ENCODE data around the gene HDGFL2.

The HDGFL2 gene

GRCh38 chr19:4464815-4465581, 7.1 kb upstream of the HDGFL2 start:
- DNase-seq (ENCODE audit: low read depth in 2 of 2): no peak

DNA sequence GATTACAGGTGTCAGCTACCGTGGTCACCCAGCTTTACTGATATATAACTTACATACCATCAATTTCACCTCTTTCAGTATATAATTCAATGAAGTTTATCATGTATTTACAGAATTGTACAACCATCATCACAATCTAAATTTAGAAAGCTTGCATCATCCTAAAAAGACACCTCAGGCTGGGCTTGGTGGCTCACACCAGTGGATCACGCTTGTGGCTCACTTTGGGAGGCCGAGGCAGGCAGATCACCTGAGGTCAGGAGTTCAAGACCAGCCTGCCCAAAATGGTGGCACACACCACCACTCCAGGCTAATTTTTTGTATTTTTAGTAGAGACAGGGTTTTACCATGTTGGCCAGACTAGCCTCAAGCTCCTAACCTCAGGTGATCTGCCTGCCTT, 4.3 kb upstream of the HDGFL2 start:
- DNase-seq (ENCODE audit: low read depth in 2 of 2): no peak

GRCh38 chr19:4471403-4472173, 509 bp upstream of the HDGFL2 start:
- peak; percentile 87 to 95 for DNase-seq (ENCODE audit: low read depth in 2 of 2)

GRCh38 chr19:4473011-4473762, 1.1 kb downstream of the HDGFL2 start:
- no peak for DNase-seq (ENCODE audit: low read depth in 2 of 2)

DNA sequence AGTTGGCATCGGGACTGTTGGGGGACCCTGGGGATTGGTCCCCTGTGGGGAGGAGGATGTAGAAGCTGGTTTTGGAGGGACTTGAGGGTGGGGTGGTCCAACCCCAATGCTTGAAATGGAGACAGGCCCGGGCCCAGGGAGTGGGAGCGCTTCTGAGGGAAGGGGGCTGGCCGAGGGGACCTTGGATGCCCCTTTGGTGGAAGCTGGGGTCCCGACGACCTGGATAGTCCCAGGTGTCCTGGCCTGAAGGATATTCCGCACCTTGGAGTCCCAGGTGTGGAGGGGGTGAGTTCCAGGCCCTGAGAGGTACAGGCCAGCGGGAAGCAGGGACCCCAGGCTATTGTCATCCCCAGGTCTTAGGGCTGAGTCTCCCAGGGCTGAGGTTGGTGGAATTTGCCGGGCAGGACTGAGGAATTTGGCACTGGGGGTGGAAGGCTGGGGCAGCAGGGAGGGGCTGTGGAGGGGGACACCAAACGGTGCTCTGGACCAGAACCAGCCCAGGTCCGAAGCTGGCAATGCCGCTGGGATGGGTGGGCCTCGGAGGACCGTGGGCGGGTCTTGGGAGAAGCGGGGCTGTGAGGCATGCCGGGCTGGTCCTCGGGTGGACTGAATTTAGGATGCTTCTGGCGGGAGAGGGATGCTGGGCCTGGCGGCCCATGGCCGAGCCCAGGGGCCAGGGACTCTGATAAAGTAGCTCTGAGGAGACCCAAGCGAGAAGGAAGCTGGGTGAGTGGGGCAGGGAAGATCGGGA, 1.8 kb downstream of the HDGFL2 start:
- no peak for DNase-seq (ENCODE audit: low read depth in 2 of 2)

- no peak for DNase-seq (ENCODE audit: low read depth in 2 of 2)
Observed at GRCh38 chr19:4474514-4475022, 2.5 kb downstream of the HDGFL2 start.

GRCh38 chr19:4477034-4477801, 5.1 kb downstream of the HDGFL2 start:
- no peak for DNase-seq (ENCODE audit: low read depth in 2 of 2)

DNA sequence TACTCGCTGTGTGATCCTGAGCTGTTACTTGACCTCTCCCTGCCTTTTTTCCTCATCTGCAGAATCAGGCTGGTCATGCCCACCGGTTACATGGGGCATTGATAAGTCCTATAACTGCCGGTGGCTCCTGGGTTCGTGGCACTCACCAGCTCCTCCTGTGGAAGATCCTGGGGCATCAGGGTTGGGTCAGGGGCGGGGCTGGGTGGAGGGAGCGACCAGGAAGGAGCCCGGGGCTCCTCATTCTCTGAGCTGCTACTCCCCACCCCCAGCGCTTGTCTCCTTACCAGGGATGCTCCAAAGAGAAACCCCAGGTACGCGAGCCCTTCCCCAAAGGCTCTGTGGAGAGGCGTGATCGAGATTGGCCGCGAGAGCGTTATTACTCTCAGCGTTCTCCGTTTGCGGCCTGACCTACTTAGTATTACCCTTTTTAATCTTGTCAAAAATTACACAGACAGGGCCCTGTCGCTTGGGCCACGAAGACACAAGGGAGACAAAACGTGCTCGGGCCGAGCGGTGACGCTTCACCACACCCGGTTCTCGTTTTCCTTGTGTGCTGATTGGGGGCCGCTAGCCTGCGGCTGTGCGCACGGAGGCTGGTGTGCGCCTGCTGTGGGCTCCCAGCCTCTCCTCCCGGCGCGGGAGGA, 10.7 kb downstream of the HDGFL2 start:
- DNase-seq (ENCODE audit: low read depth in 2 of 2): no peak

- DNase-seq (ENCODE audit: low read depth in 2 of 2): no peak
Observed at GRCh38 chr19:4483385-4483784, 11.3 kb downstream of the HDGFL2 start.

DNA sequence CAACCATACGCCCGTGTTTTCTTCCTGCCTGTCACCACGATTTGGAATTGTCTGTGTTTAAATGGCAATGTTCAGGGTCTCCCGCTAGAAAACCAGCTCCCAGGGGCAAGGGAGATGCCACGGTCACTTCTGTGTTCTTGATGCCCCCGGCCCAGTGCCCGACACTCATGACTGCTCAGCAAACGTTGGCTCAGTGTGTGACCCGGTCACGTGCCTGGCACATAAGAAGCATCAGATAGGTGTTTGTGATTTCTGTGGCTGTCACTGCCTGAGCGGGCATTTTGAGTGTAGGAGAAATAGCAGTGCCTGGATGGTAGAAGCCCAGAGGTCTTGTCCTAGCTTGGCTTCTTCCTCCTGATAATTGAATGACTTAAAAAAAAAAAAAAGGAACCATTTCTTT, 15.5 kb downstream of the HDGFL2 start:
- DNase-seq (ENCODE audit: low read depth in 2 of 2): no peak

GRCh38 chr19:4488496-4488895, 16.4 kb downstream of the HDGFL2 start:
- DNase-seq (ENCODE audit: low read depth in 2 of 2): no peak

- DNase-seq (ENCODE audit: low read depth in 2 of 2): no peak
Observed at GRCh38 chr19:4491446-4491845, 19.3 kb downstream of the HDGFL2 start.

- no peak for DNase-seq (ENCODE audit: low read depth in 2 of 2)
Observed at GRCh38 chr19:4492337-4493103, 20.4 kb downstream of the HDGFL2 start.

DNA sequence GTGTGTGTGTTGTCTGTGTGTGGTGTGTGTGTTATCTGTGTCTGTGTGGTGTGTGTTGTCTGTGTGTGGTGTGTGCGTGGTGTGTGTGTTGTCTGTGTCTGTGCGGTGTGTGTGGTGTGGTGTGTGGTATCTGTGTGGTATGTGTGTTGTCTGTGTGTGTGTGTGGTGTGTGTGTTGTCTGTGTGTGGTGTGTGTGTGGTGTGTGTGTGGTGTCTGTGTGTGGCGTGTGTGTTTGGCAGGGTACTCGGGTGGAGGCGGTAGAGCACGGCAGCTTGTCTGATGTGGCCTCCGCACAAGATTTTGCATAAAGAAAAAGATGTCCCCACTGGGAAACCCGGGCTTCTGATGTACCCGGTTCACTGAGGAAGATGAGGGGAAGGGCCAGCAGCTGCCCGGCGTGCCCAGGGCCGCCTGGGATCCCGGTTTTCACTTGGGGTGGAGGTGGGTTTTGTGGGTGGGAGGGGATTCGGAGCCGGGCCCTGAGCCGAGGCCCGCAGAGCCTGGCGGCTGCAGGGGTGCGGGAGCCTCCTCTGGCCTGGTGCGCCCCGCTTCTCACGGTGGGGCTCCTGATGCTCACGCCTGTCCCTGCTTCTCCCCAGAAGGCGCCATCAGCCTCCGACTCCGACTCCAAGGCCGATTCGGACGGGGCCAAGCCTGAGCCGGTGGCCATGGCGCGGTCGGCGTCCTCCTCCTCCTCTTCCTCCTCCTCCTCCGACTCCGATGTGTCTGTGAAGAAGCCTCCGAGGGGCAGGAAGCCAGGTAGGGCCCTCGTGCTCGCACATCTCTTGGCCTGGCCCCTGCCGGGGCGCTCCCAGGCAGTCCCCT, 21.2 kb downstream of the HDGFL2 start:
- DNase-seq (ENCODE audit: low read depth in 2 of 2): no peak

GRCh38 chr19:4493929-4494690, 22.0 kb downstream of the HDGFL2 start:
- DNase-seq (ENCODE audit: low read depth in 2 of 2): no peak

DNA sequence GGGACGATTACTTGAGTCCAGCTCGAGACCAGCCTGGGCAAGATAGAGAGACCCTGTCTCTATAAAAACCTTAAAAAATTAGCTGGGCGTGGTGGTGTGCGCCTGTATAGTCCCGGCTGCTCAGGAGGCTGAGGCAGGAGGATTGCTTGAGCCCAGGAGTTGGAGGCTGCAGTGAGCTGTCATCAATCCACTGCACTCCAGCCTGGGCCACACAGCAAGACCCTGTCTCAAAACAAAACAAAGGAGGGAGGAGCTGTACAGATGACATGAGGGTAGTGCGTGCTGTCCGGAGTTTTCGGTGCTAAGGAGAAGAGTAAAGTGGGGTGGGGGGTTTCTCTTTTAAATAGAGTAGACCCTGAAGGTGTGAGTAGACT, 22.6 kb downstream of the HDGFL2 start:
- DNase-seq (ENCODE audit: low read depth in 2 of 2): no peak

DNA sequence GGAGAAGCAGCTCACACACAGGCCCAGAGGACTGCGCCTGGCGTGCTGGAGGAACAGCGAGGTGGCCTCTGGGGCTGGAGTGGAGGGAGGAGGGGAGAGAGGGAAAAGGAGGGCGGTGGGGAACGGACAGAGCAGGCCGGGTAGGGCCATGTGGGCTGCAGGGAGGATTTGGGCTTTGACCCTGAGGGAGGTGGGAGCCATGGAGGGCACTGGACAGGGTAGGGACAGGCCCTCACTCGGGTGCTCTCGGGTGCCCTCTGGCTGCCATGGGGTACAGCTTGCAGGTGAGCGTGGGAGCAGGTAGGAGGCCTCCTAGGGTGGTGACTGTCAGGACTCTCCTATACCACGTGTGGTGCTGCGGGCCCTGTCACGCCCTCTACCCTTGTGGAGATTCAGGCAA, 23.4 kb downstream of the HDGFL2 start:
- DNase-seq (ENCODE audit: low read depth in 2 of 2): no peak

GRCh38 chr19:4496304-4496703, 24.2 kb downstream of the HDGFL2 start:
- DNase-seq (ENCODE audit: low read depth in 2 of 2): no peak

Measured in stimulated activated CD4-positive, alpha-beta T cell treated with anti-CD3 and anti-CD28 coated beads, Interleukin-1b, Interleukin-23, amount 100 ng/mL, for 1 hour (primary cell).